ENCODE measurements around the gene SYCN. TPM values are rescaled to one million over a fixed set of nuclear protein-coding genes. Genes with fewer than 3 reads are reported as not detected.

The SYCN gene
- total RNA-seq, 2 experiments from 2014 or later, result not detected

- Mint-ChIP-seq H3K36me3 (ENCODE audit: low read depth) (peaks cover 2% of the 10 kb centered on the region), H3K9me3 (no peaks in the 10 kb centered on the region), H3K27me3 (ENCODE audit: low read depth) (peaks cover 2% of the 10 kb centered on the region), H3K4me3 (no peak overlapping the region), H3K4me1 (ENCODE audit: low read depth) (no peaks in the 10 kb centered on the region), H3K27ac (no peak overlapping the region)
- no peak for DNase-seq
- CTCF ChIA-PET, result no interaction called here
- intact Hi-C loops (cut with micrococcal nuclease), result no loop called here
Measured at GRCh38 chr19:39183104-39183503, 21.0 kb downstream of the SYCN start.

DNA sequence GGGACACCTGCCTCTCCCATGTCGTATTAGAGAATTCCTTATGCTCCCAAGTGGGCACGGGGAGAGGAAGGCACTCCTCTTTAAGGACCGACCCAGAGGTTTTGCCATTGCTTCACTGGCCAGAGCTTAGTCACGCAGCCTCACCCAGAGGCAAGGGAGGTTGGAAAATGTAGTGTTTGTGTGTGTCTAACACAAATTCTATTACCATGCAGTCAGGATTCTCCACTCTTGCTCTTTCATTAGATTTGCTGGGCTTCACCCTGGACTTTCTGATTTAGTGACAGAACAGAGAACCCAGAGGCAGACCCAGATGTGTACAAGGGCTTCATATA, 21.9 kb downstream of the SYCN start:
- peaks cover 5% of the 10 kb centered on the region for H3K36me3 Mint-ChIP-seq (ENCODE audit: low read depth)
- no peak for DNase-seq
- H3K27ac Mint-ChIP-seq, result no peak overlapping the region
- CTCF ChIA-PET, result interaction anchor here (1.0 kb wide), 1 partner anchor 146 kb away, joined by 3 read pairs; no protein-coding TSS in a partner anchor
- H3K4me3 Mint-ChIP-seq, result no peak overlapping the region
- H3K4me1 Mint-ChIP-seq (ENCODE audit: low read depth), result no peaks in the 10 kb centered on the region
- intact Hi-C loops (cut with micrococcal nuclease), result no loop called here
- peaks cover under 1% of the 10 kb centered on the region for H3K27me3 Mint-ChIP-seq (ENCODE audit: low read depth)
- H3K9me3 Mint-ChIP-seq, result no peaks in the 10 kb centered on the region

- Mint-ChIP-seq H3K4me3 (no peak overlapping the region), H3K4me1 (ENCODE audit: low read depth) (no peaks in the 10 kb centered on the region), H3K27me3 (ENCODE audit: low read depth) (no peaks in the 10 kb centered on the region), H3K36me3 (ENCODE audit: low read depth) (peaks cover 5% of the 10 kb centered on the region), H3K9me3 (no peaks in the 10 kb centered on the region), H3K27ac (no peak overlapping the region)
- CTCF ChIA-PET, result interaction anchor here (1.0 kb wide), 1 partner anchor 146 kb away, joined by 3 read pairs; no protein-coding TSS in a partner anchor
- intact Hi-C loops (cut with micrococcal nuclease), result no loop called here
- DNase-seq, result no peak
Measured at GRCh38 chr19:39181500-39182173, 22.4 kb downstream of the SYCN start.

DNA sequence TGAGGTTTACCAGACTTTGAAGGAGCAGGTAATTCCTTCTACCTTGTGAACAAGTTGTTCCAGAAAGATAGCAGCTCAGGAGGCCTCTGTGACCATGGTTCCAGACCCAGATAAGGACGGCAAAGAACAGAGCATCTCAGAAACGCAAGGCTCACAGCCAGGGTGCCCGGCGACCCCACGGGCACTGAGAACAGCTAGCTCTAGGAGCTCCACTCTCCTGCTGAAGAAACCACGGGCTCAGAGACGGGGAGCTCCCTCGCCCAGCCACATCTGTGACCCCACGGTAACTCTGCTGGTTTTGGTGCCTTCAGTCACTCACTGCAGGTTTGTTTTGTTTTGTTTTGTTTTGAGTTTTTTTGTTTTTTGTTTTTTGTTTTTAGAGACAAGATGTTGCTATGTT, 23.3 kb downstream of the SYCN start:
- no peaks in the 10 kb centered on the region for H3K9me3 Mint-ChIP-seq
- H3K36me3 Mint-ChIP-seq (ENCODE audit: low read depth), result peaks cover 5% of the 10 kb centered on the region
- no peaks in the 10 kb centered on the region for H3K4me1 Mint-ChIP-seq (ENCODE audit: low read depth)
- no peak overlapping the region for H3K27ac Mint-ChIP-seq
- intact Hi-C loops (cut with micrococcal nuclease), result no loop called here
- H3K27me3 Mint-ChIP-seq (ENCODE audit: low read depth), result no peaks in the 10 kb centered on the region
- no peak for DNase-seq
- H3K4me3 Mint-ChIP-seq, result no peak overlapping the region
- CTCF ChIA-PET, result interaction anchor here (0.8 kb wide), 1 partner anchor 149 kb away, joined by 3 read pairs; no protein-coding TSS in a partner anchor

DNA sequence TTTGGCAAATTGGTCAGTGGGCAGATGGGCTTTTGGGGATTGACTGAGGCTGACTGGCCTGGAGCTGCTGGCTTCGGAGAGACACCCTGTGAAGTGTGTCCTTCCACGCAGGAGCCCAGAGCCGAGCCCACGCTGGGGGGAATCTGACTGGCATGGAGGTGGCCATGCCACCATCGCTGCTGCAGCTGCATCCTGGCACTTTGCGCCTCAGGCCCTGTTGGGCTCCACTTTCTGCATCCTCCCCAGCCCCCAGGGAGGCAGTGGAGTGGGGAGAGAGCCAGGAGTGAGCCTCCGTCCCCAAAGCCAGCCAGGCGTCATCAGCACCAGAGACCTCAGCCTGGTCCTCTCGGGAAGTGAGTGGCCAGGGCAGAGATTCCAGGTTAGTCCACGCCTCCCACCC, 24.3 kb downstream of the SYCN start:
- no peaks in the 10 kb centered on the region for H3K27me3 Mint-ChIP-seq (ENCODE audit: low read depth)

DNA sequence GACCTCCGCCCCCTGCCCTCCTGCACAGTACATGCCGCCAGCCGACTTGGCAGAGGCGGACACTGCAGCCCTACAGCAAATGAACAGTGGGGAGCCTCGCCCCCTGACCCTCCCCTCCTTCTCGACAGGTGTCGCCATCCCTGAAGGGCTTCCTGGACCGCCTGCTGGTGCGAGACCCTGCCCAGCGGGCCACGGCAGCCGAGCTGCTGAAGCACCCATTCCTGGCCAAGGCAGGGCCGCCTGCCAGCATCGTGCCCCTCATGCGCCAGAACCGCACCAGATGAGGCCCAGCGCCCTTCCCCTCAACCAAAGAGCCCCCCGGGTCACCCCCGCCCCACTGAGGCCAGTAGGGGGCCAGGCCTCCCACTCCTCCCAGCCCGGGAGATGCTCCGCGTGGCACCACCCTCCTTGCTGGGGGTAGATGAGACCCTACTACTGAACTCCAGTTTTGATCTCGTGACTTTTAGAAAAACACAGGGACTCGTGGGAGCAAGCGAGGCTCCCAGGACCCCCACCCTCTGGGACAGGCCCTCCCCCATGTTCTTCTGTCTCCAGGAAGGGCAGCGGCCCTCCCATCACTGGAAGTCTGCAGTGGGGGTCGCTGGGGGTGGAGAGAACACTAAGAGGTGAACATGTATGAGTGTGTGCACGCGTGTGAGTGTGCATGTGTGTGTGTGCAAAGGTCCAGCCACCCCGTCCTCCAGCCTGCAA, 25.6 kb downstream of the SYCN start:
- intact Hi-C loops (cut with micrococcal nuclease), result no loop called here
- Mint-ChIP-seq H3K27me3 (ENCODE audit: low read depth) (no peaks in the 10 kb centered on the region), H3K9me3 (no peaks in the 10 kb centered on the region), H3K4me1 (ENCODE audit: low read depth) (no peaks in the 10 kb centered on the region), H3K36me3 (ENCODE audit: low read depth) (peaks cover 5% of the 10 kb centered on the region), H3K27ac (no peak overlapping the region), H3K4me3 (no peak overlapping the region)
- CTCF ChIA-PET, result no interaction called here
- no peak for DNase-seq

More for the DNA sequence above, 24.3 kb downstream of the SYCN start:
- Mint-ChIP-seq H3K4me3 (no peak overlapping the region), H3K9me3 (no peaks in the 10 kb centered on the region), H3K27ac (no peak overlapping the region), H3K36me3 (ENCODE audit: low read depth) (peaks cover 5% of the 10 kb centered on the region), H3K4me1 (ENCODE audit: low read depth) (no peaks in the 10 kb centered on the region)
- no peak for DNase-seq
- intact Hi-C loops (cut with micrococcal nuclease), result no loop called here
- CTCF ChIA-PET, result no interaction called here

DNA sequence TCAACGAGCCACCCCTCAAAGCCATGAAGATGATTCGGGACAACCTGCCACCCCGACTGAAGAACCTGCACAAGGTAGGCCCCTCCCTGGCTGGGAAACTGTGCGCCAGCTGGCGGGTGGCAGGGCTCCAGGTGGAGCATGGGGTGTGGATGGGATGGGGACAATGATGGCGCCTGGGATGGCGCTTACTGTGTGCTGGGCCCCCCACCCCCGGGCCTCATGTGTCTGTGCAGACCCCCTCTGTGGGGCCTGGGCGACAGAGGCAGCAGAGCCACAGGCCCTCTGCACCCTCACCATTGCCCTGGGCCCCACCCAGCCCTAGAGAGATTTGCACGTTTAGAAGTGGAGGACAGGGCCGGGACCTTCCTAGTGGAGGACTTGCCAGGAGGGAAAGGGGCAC, 26.3 kb downstream of the SYCN start:
- no peaks in the 10 kb centered on the region for H3K4me1 Mint-ChIP-seq (ENCODE audit: low read depth)
- H3K4me3 Mint-ChIP-seq, result no peak overlapping the region
- DNase-seq, result no peak
- no peak overlapping the region for H3K27ac Mint-ChIP-seq
- H3K9me3 Mint-ChIP-seq, result no peaks in the 10 kb centered on the region
- intact Hi-C loops (cut with micrococcal nuclease), result no loop called here
- peaks cover 5% of the 10 kb centered on the region for H3K36me3 Mint-ChIP-seq (ENCODE audit: low read depth)
- H3K27me3 Mint-ChIP-seq (ENCODE audit: low read depth), result no peaks in the 10 kb centered on the region
- CTCF ChIA-PET, result no interaction called here

DNA sequence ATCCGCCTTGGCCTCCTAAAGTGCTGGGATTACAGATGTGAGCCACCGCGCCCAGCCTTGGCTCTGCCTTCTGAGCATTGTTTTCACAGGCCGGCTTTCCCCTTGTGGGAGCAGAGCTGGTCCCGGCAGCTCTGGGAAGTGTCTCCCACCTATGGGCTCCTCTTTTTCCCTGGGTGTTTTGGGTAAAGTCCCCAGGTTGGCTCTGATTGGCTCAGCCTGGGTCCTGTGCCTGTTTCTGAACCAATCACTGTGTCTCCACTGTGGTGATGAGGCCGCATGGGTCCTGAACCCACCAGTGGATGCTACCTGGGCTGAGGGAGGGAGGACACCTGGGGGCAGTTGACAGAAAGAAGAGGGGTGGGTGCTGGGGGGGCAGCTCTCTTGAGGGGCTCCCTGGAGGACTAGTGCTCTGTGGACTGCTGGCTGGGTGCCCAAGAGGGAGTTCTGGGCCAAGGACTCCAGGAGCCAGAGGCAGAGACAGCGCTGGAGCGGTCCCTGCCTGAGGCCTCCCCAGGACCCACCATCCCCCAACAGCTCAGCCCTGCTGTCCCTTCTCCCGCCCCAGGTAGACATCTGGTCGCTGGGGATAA, 26.9 kb downstream of the SYCN start:
- CTCF ChIA-PET, result interaction anchor here (0.7 kb wide), 1 partner anchor 218 kb away, joined by 3 read pairs; no protein-coding TSS in a partner anchor
- intact Hi-C loops (cut with micrococcal nuclease), result no loop called here
- Mint-ChIP-seq H3K27me3 (ENCODE audit: low read depth) (no peaks in the 10 kb centered on the region), H3K9me3 (no peaks in the 10 kb centered on the region), H3K27ac (no peak overlapping the region), H3K4me3 (no peak overlapping the region), H3K36me3 (ENCODE audit: low read depth) (peaks cover 5% of the 10 kb centered on the region), H3K4me1 (ENCODE audit: low read depth) (no peaks in the 10 kb centered on the region)
- DNase-seq, result no peak

DNA sequence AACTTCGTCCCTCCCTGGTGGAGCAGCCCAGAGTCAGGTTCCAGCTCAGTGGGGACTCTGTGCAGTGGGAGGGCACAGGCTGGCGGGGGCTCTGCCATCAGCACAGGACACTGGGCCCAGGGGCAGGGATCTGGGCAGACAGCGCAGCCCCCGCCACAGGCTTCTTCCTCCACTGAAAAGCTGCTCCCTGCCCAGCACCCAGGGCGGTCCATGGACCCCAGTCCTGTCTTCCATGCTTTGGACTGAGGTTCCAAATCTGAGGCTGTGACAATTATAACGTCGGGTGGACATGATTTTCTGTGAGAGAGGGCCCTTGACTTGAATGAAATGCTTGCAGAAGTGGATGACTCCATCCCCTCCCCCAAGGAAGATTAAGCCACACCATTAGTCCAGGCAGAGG, 28.5 kb downstream of the SYCN start:
- H3K4me1 Mint-ChIP-seq (ENCODE audit: low read depth), result no peaks in the 10 kb centered on the region
- intact Hi-C loops (cut with micrococcal nuclease), result no loop called here
- CTCF ChIA-PET, result interaction anchor here (1.0 kb wide), 1 partner anchor 62 kb away, joined by 3 read pairs; no protein-coding TSS in a partner anchor
- H3K4me3 Mint-ChIP-seq, result no peak overlapping the region
- no peak overlapping the region for H3K27ac Mint-ChIP-seq
- DNase-seq, result no peak
- no peaks in the 10 kb centered on the region for H3K9me3 Mint-ChIP-seq
- peaks cover 5% of the 10 kb centered on the region for H3K36me3 Mint-ChIP-seq (ENCODE audit: low read depth)
- no peaks in the 10 kb centered on the region for H3K27me3 Mint-ChIP-seq (ENCODE audit: low read depth)

- CTCF ChIA-PET, result interaction anchor here (1.0 kb wide), 1 partner anchor 61 kb away, joined by 3 read pairs; no protein-coding TSS in a partner anchor
- no peak overlapping the region for H3K4me3 Mint-ChIP-seq
- peaks cover 5% of the 10 kb centered on the region for H3K36me3 Mint-ChIP-seq (ENCODE audit: low read depth)
- intact Hi-C loops (cut with micrococcal nuclease), result no loop called here
- no peaks in the 10 kb centered on the region for H3K4me1 Mint-ChIP-seq (ENCODE audit: low read depth)
- no peak for DNase-seq
- no peak overlapping the region for H3K27ac Mint-ChIP-seq
- no peaks in the 10 kb centered on the region for H3K9me3 Mint-ChIP-seq
- no peaks in the 10 kb centered on the region for H3K27me3 Mint-ChIP-seq (ENCODE audit: low read depth)
Measured at GRCh38 chr19:39174558-39175544, 29.2 kb downstream of the SYCN start.

GRCh38 chr19:39174142-39174541, 29.9 kb downstream of the SYCN start:
- no peak overlapping the region for H3K27ac Mint-ChIP-seq
- no peaks in the 10 kb centered on the region for H3K9me3 Mint-ChIP-seq
- peaks cover 5% of the 10 kb centered on the region for H3K36me3 Mint-ChIP-seq (ENCODE audit: low read depth)

GRCh38 chr19:39173502-39173991, 30.5 kb downstream of the SYCN start:
- no peak for DNase-seq
- Mint-ChIP-seq H3K9me3 (no peaks in the 10 kb centered on the region), H3K27me3 (ENCODE audit: low read depth) (no peaks in the 10 kb centered on the region), H3K36me3 (ENCODE audit: low read depth) (peaks cover 5% of the 10 kb centered on the region), H3K4me1 (ENCODE audit: low read depth) (no peaks in the 10 kb centered on the region), H3K27ac (no peak overlapping the region), H3K4me3 (no peak overlapping the region)
- intact Hi-C loops (cut with micrococcal nuclease), result no loop called here
- CTCF ChIA-PET, result no interaction called here

More at GRCh38 chr19:39174142-39174541, 29.9 kb downstream of the SYCN start:
- no peak for DNase-seq
- CTCF ChIA-PET, result no interaction called here
- no peaks in the 10 kb centered on the region for H3K4me1 Mint-ChIP-seq (ENCODE audit: low read depth)
- H3K27me3 Mint-ChIP-seq (ENCODE audit: low read depth), result no peaks in the 10 kb centered on the region
- intact Hi-C loops (cut with micrococcal nuclease), result no loop called here
- H3K4me3 Mint-ChIP-seq, result no peak overlapping the region

Data from activated naive CD4-positive, alpha-beta T cell treated with anti-CD3 and anti-CD28 coated beads for 36 hours (primary cell).